HepG2 (cell line): Measurements from ENCODE around the gene TMCO2. TPM values are rescaled to one million over a fixed set of nuclear protein-coding genes. Genes with fewer than 3 reads are reported as not detected.

ENCODE experiments used
- ARHGAP35 ChIP-seq: sonication (generic); formaldehyde crosslinking; IDR thresholded peaks from 2 replicates; pipeline ENCODE4 v1.9.0; 2022; ENCODE audit warnings: mild to moderate bottlenecking, inconsistent platforms, moderate library complexity, missing genetic modification reagents, borderline replicate concordance
- CHCHD3 ChIP-seq: sonication (generic); formaldehyde crosslinking; IDR thresholded peaks from 2 replicates; pipeline ENCODE4 v1.8.0; 2022; ENCODE audit warnings: mild to moderate bottlenecking, missing genetic modification reagents, moderate library complexity
- EHMT2 ChIP-seq: fragments of 200-600 bp; sonication (generic); IDR thresholded peaks from 2 replicates; pipeline ENCODE4 v1.7.0; 2017; ENCODE audit warnings: antibody characterized with exemption, low read depth, low read length, borderline replicate concordance
- HOXD1 ChIP-seq: sonication (generic); formaldehyde crosslinking; IDR thresholded peaks from 2 replicates; pipeline ENCODE4 v1.5.0; 2020; ENCODE audit warnings: missing genetic modification reagents
- KLF11 ChIP-seq: IDR thresholded peaks from 2 replicates; pipeline ENCODE4 v1.6.1; 2016; ENCODE audit warnings: missing compliant biosample characterization
- MIER3 ChIP-seq: IDR thresholded peaks from 2 replicates; pipeline ENCODE4 v1.6.1; 2016; ENCODE audit warnings: missing compliant biosample characterization, borderline replicate concordance
- PTBP1 ChIP-seq: fragments of 200-400 bp; formaldehyde crosslinking; IDR thresholded peaks from 2 replicates; pipeline ENCODE4 v1.6.1; 2018; ENCODE audit warnings: low read length, low read depth; ENCODE audit not compliant: poor library complexity, severe bottlenecking
- RBM22 ChIP-seq: fragments of 200-400 bp; formaldehyde crosslinking; optimal IDR thresholded peaks from 2 replicates; pipeline ENCODE3; 2017; ENCODE audit warnings: mild to moderate bottlenecking, low read length, moderate library complexity
- SNAPC4 ChIP-seq: sonication (generic); formaldehyde crosslinking; IDR thresholded peaks from 2 replicates; pipeline ENCODE4 v1.4.0; 2020; ENCODE audit warnings: mild to moderate bottlenecking, missing genetic modification reagents
- TBP ChIP-seq: sonication (generic); formaldehyde crosslinking; IDR thresholded peaks from 2 replicates; pipeline ENCODE4 v1.5.0; 2020; ENCODE audit warnings: missing genetic modification reagents
- ZC3H4 ChIP-seq: sonication (generic); formaldehyde crosslinking; IDR thresholded peaks from 2 replicates; pipeline ENCODE4 v1.4.0; 2020; ENCODE audit warnings: missing genetic modification reagents, borderline replicate concordance
- ZFX ChIP-seq: sonication (generic); formaldehyde crosslinking; IDR thresholded peaks from 2 replicates; pipeline ENCODE4 v1.4.0; 2020; ENCODE audit warnings: mild to moderate bottlenecking, low read depth, missing genetic modification reagents, moderate library complexity
- ZNF574 ChIP-seq: sonication (generic); formaldehyde crosslinking; IDR thresholded peaks from 2 replicates; pipeline ENCODE4 v1.4.0; 2020; ENCODE audit warnings: missing genetic modification reagents
- ZNF768 ChIP-seq: sonication (generic); formaldehyde crosslinking; IDR thresholded peaks from 2 replicates; pipeline ENCODE4 v1.4.0; 2020; ENCODE audit warnings: missing genetic modification reagents
- polyA plus RNA-seq, 8 experiments: library from polyadenylated mRNA; depleted of rRNA in 3 of 8; stranded (reverse) in 7 of 8; unstranded in 1 of 8; fragments of >200 nt; fragmentation: Illumina TruSeq in 4 of 8; extraction: Trizol in 4 of 8; gene quantifications; 2 replicates each; pipeline versions ENCODE4 v1.2.1 to v1.2.3, GENCODE V29; 2011 to 2016; ENCODE audit warnings: low read depth in 4 of 8, missing spikeins in 1 of 8, mixed read lengths in 1 of 8; ENCODE audit not compliant: insufficient read depth in 1 of 8
- total RNA-seq, 5 experiments: library from RNA; depleted of rRNA; stranded (reverse); fragments of >200 nt; fragmentation: Illumina TruSeq; extraction: Trizol; gene quantifications; 2 replicates each; pipeline ENCODE4 v1.2.3, GENCODE V29; 2016; ENCODE audit warnings: low read depth in 1 of 5
- TF ChIP-seq, protein P1 (sequence below): sonication (generic); formaldehyde crosslinking; IDR thresholded peaks from 2 replicates; pipeline ENCODE4 v1.9.0; 2021; ENCODE audit warnings: mild to moderate bottlenecking, missing genetic modification reagents

Gene TMCO2
- total and polyA plus RNA-seq, 2 of the 13 experiments (the other 11 are each of a cell fraction or from before 2014, with no cell fraction given): not detected

- TF ChIP-seq, protein P1, sequence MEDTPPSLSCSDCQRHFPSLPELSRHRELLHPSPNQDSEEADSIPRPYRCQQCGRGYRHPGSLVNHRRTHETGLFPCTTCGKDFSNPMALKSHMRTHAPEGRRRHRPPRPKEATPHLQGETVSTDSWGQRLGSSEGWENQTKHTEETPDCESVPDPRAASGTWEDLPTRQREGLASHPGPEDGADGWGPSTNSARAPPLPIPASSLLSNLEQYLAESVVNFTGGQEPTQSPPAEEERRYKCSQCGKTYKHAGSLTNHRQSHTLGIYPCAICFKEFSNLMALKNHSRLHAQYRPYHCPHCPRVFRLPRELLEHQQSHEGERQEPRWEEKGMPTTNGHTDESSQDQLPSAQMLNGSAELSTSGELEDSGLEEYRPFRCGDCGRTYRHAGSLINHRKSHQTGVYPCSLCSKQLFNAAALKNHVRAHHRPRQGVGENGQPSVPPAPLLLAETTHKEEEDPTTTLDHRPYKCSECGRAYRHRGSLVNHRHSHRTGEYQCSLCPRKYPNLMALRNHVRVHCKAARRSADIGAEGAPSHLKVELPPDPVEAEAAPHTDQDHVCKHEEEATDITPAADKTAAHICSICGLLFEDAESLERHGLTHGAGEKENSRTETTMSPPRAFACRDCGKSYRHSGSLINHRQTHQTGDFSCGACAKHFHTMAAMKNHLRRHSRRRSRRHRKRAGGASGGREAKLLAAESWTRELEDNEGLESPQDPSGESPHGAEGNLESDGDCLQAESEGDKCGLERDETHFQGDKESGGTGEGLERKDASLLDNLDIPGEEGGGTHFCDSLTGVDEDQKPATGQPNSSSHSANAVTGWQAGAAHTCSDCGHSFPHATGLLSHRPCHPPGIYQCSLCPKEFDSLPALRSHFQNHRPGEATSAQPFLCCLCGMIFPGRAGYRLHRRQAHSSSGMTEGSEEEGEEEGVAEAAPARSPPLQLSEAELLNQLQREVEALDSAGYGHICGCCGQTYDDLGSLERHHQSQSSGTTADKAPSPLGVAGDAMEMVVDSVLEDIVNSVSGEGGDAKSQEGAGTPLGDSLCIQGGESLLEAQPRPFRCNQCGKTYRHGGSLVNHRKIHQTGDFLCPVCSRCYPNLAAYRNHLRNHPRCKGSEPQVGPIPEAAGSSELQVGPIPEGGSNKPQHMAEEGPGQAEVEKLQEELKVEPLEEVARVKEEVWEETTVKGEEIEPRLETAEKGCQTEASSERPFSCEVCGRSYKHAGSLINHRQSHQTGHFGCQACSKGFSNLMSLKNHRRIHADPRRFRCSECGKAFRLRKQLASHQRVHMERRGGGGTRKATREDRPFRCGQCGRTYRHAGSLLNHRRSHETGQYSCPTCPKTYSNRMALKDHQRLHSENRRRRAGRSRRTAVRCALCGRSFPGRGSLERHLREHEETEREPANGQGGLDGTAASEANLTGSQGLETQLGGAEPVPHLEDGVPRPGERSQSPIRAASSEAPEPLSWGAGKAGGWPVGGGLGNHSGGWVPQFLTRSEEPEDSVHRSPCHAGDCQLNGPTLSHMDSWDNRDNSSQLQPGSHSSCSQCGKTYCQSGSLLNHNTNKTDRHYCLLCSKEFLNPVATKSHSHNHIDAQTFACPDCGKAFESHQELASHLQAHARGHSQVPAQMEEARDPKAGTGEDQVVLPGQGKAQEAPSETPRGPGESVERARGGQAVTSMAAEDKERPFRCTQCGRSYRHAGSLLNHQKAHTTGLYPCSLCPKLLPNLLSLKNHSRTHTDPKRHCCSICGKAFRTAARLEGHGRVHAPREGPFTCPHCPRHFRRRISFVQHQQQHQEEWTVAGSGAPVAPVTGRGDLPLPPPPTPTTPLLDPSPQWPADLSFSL (CRISPR knock-in tag): peak; percentile 56; the same call in 1 of the 2 replicates
- TF ChIP-seq EHMT2: no peak; the same call in 1 of the 2 replicates
- TF ChIP-seq ZNF574 (CRISPR knock-in tag): peak; percentile 96
- no peak for TF ChIP-seq HOXD1 (CRISPR knock-in tag)
- no peak for TF ChIP-seq TBP (CRISPR knock-in tag)
- 0 out of 2 replicates have a peak, but pooled peaks have one; percentile 33 for TF ChIP-seq ARHGAP35 (CRISPR knock-in tag)
- peak; percentile 84 for TF ChIP-seq ZNF768 (CRISPR knock-in tag)
- peak; percentile 99 for TF ChIP-seq ZFX
- TF ChIP-seq ZC3H4 (CRISPR knock-in tag): no peak
- no peak for TF ChIP-seq CHCHD3 (CRISPR knock-in tag)
- peak; percentile 69 for TF ChIP-seq PTBP1
- peak; percentile 63; the same call in 1 of the 2 replicates for TF ChIP-seq KLF11 (CRISPR knock-in tag)
- no peak for TF ChIP-seq RBM22
- TF ChIP-seq SNAPC4 (CRISPR knock-in tag): peak; percentile 94
- peak; percentile 88 for TF ChIP-seq MIER3 (CRISPR knock-in tag)
These were observed 10.1 kb downstream of the TMCO2 start, which contains the start of gene ZMPSTE24 (continued) for GRCh38 chr1:40257688-40258444.
